Stomach (tissue), 4 donors: ENCODE results near the gene HNRNPC.

Experiments
- EP300 ChIP-seq: sonication (generic); formaldehyde crosslinking; IDR thresholded peaks from one replicate; pipeline ENCODE4 v1.6.1; 2017; ENCODE audit warnings: antibody characterized with exemption
- TF ChIP-seq, protein P1 (sequence below), 7 experiments: fragments of 450-650 bp in 4 of 7; fragments of 200-600 bp in 3 of 7; sonication (generic) in 3 of 7; IDR thresholded peaks; one replicate each; pipeline ENCODE4 v1.5.1; 2016 to 2019; ENCODE audit warnings: antibody characterized with exemption in 7 of 7, control low read depth in 2 of 7, mild to moderate bottlenecking in 1 of 7

- TF ChIP-seq, protein P1, sequence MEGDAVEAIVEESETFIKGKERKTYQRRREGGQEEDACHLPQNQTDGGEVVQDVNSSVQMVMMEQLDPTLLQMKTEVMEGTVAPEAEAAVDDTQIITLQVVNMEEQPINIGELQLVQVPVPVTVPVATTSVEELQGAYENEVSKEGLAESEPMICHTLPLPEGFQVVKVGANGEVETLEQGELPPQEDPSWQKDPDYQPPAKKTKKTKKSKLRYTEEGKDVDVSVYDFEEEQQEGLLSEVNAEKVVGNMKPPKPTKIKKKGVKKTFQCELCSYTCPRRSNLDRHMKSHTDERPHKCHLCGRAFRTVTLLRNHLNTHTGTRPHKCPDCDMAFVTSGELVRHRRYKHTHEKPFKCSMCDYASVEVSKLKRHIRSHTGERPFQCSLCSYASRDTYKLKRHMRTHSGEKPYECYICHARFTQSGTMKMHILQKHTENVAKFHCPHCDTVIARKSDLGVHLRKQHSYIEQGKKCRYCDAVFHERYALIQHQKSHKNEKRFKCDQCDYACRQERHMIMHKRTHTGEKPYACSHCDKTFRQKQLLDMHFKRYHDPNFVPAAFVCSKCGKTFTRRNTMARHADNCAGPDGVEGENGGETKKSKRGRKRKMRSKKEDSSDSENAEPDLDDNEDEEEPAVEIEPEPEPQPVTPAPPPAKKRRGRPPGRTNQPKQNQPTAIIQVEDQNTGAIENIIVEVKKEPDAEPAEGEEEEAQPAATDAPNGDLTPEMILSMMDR (IDR thresholded peaks at IDR 0.05): no peak
- no peak for TF ChIP-seq EP300
Observed at GRCh38 chr14:21298358-21298757, 29.1 kb upstream of the HNRNPC start.
